RWPE1 (cell line): ENCODE data around the gene CBFA2T3.

Source experiments
- CTCF ChIA-PET: fragments of 350-600 bp; sonication (Branson Sonifier 250); formaldehyde crosslinking; extraction: SDS; loops from one replicate; lab custom pipeline; 2021; lab: Yijun Ruan, JAX
- POLR2A ChIA-PET: fragments of 400-600 bp; formaldehyde crosslinking; extraction: SDS; loops from one replicate; lab custom pipeline; 2020; ENCODE audit warnings: antibody characterized with exemption; ENCODE audit not compliant: low non-redundant PET; lab: Yijun Ruan, JAX
- DNase-seq: peaks from one replicate; pipeline ENCODE4 v3.0.0; 2012; ENCODE audit warnings: low spot score
- H3K27ac ChIP-seq: fragments of 450-650 bp; 2 replicates; pipeline ENCODE4 v1.5.1; 2017
- TF ChIP-seq, protein P1 (sequence below): fragments of 450-650 bp; conservative IDR thresholded peaks from 2 replicates; pipeline ENCODE4 v1.5.1; 2017; ENCODE audit warnings: low read depth, mild to moderate bottlenecking

Gene CBFA2T3

DNA sequence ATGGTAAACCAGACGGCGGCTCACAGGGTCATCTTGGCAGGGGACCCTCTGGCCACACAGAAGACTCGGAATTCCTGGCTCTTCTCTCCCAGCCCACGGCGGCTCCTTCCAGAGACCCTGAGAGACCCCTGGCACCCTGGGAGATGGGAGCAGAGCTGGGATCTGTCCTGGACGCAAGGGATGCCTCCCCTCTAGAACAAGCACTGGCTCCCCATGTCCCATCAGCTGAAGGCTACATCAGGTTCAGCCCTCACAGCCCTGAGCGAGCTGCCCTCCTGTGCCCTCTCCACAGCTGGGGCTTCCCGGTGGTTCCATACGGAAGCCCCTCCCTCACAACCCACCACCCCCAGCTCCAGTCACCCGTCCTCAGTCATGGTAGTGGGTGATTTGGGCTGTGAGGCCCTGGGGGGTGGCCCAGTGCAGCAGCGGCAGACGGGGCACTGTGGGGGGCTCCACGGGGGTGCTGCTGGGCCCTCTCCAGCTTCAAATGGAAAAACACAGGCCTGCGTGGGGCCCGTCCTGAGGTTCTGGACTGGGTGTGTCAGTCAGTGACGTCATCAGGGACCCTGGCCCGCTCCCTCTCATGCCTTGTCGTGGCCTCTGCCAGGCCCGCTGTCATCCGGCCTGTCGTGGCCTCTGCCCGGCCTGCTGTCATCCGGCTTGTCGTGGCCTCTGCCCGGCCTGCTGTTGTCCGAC lies 13.0 kb upstream of the CBFA2T3 start:
- DNase-seq, result no peak
- no peak overlapping the region for H3K27ac ChIP-seq
- TF ChIP-seq, protein P1, sequence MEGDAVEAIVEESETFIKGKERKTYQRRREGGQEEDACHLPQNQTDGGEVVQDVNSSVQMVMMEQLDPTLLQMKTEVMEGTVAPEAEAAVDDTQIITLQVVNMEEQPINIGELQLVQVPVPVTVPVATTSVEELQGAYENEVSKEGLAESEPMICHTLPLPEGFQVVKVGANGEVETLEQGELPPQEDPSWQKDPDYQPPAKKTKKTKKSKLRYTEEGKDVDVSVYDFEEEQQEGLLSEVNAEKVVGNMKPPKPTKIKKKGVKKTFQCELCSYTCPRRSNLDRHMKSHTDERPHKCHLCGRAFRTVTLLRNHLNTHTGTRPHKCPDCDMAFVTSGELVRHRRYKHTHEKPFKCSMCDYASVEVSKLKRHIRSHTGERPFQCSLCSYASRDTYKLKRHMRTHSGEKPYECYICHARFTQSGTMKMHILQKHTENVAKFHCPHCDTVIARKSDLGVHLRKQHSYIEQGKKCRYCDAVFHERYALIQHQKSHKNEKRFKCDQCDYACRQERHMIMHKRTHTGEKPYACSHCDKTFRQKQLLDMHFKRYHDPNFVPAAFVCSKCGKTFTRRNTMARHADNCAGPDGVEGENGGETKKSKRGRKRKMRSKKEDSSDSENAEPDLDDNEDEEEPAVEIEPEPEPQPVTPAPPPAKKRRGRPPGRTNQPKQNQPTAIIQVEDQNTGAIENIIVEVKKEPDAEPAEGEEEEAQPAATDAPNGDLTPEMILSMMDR, result no peak
- ChIA-PET CTCF (interaction anchor here (0.6 to 1.0 kb wide), 2 partner anchors 44 to 63 kb away, joined by 3 to 4 read pairs; no protein-coding TSS in a partner anchor), POLR2A (no interaction called here)

DNA sequence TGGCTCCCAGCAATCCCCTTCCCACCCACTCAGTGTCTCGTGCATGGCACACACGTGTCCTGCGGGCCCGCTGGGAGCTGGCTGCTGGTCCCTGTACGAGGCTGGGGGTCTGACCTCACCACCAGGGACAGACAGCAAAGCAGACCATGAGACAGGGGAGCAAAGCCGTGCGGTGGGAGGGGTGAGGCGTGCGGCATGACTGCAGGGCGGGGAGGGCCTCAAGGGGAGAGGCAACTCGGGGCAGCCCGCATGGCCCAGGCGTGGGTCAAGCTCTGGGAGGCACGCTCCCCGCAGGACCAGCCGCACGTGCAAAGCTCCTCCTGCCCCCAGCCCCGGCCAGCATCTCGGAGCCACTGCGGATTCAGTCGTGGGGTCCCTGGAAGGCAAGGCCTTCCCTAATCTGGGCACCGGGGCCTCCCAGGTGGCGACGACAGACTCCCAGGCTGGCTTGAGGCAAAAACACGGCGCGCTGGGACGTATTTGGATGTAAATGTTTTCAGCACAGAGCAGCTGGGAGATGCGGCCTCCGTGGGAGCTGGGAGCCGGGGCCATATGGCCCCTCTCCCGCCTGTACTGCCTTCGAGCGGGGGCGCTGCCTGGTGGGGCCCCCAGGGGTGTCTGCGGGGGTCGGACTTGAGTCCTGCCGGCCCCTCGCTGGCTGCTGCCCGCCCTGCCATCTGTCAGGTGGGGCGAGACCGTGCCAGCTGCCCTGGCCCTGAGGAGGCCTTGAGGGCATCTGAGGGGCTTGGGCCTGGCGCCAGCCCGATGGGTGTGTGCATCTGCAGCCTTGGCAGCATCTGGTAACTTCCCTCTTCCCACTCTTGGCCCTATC lies 12.2 kb upstream of the CBFA2T3 start:
- ChIA-PET CTCF (interaction anchor here (1.0 kb wide), 1 partner anchor 62 kb away, joined by 3 read pairs; no protein-coding TSS in a partner anchor), POLR2A (no interaction called here)
- TF ChIP-seq, protein P1, result no peak
- H3K27ac ChIP-seq, result no peak overlapping the region
- no peak for DNase-seq

DNA sequence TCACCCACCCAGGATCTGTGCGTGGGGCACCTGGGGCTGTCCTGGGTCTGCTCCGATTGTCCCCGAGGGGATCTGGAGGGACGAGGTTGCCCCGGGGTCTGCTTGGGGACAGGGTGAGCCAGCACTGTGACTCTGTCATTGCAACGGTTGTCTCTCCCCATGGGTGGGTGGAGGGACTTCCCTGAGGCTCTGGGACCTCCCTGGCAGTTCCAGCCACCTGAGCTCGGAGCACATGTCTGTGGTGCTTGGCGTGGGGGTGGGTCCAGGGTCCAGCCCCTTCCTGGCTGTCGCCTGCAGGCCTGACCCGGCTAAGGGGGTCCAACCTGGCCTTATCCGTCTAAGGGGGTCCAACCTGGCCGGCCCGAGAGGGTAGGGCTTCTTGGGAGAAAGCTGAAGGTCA lies 8.5 kb upstream of the CBFA2T3 start:
- no peak for DNase-seq
- TF ChIP-seq, protein P1, result no peak
- H3K27ac ChIP-seq, result no peak overlapping the region
- POLR2A ChIA-PET, result no interaction called here
- CTCF ChIA-PET, result interaction anchor here (0.7 kb wide), 1 partner anchor 196 kb away, joined by 4 read pairs; no protein-coding TSS in a partner anchor

DNA sequence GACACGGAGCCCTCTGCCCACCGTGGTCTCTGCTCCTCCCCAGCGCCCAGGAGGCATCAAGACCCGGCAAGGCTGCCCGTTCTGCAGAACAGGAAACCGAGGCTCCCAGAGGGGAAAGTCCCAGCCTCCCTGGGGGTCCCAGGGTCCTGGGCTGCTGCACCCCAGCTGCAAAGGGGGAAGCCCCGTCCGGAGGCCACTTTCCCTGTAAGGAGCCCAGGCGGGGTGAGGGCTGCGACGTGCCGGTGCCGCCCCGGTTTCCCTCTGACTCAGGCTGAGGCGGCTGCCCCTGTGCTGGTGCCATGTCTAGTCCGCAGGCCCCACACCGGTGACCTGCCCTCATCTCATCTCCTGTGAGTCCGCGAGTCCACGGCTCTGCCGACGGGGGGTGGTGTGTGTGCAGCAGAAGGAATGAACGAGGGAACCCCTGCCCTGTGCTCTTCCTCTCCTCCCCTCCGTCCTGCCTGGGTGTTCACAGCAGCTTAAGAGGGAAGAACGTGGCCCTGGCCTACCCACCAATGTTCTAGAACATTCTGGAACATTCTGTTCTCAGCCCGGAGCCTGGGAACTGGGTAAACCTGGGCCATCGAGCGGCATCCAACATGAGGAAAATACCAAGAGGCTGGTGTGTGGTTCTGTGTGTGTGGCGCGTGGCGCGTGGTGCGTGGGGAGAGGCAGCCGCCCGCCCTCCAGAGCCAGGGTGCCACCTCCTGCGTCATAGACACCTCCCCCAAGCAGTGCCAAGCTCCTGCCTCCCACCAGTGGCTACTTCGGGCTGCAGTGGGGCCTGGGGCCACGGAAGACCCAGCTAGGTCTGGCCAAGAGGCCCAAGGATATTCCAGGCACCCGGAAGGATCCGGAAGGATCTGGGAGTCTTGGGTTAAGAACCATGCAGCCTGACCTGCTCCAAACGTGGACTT lies 7.0 kb upstream of the CBFA2T3 start:
- DNase-seq, result no peak
- H3K27ac ChIP-seq, result no peak overlapping the region
- POLR2A ChIA-PET, result no interaction called here
- TF ChIP-seq, protein P1, result no peak
- CTCF ChIA-PET, result interaction anchor here (0.6 kb wide), 1 partner anchor 305 kb away, joined by 5 read pairs; no protein-coding TSS in a partner anchor

DNA sequence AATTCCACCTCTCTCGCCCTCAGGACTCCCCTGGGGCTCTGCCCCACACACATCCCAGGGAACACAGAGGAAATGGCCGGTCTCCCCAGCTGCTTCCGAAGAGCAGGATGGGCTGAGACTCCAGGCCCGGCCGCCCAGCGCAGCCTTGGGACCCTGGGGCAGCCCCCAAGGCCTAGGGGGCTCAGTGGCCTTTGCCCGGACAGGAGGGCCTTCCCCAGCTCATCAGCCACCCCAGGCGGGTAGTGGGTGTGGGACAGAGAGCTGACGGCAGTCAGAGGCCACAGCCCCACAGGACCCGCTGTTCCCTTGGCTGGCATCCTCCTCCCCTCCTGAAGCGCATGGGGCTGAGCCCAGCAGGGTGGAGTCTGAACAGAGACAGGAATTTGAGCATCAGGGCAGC lies 6.2 kb upstream of the CBFA2T3 start:
- TF ChIP-seq, protein P1, result no peak
- ChIA-PET CTCF (interaction anchor here (0.6 kb wide), 1 partner anchor 306 kb away, joined by 5 read pairs; no protein-coding TSS in a partner anchor), POLR2A (no interaction called here)
- H3K27ac ChIP-seq, result no peak overlapping the region
- DNase-seq, result no peak
